Epithelial cell of esophagus (primary cell): Measurements from ENCODE around the gene SLC38A9.
"Not testable (repeated sequence)": the region's sequence is repeated elsewhere in the genome, so short reads cannot be mapped to it uniquely, and the experiment has no call there.

Source experiments
- DNase-seq: peaks from one replicate; pipeline ENCODE4 v3.0.0; 2010; ENCODE audit warnings: low read depth
- H3K4me3 ChIP-seq: 2 replicates; pipeline ENCODE4 v1.5.1; 2011; ENCODE audit warnings: mild to moderate bottlenecking, low read length, control low read depth
- CTCF ChIP-seq: IDR thresholded peaks from 2 replicates; pipeline ENCODE4 v1.5.1; 2011; ENCODE audit warnings: low read depth, mild to moderate bottlenecking, low read length, control low read depth, inconsistent platforms; ENCODE audit not compliant: insufficient read depth; ENCODE audit errors: missing control alignments

The SLC38A9 gene

GRCh38 chr5:55706230-55706629 is 5.9 kb downstream of the SLC38A9 start:
- TF ChIP-seq CTCF: no peak
- DNase-seq: no peak
- no peak overlapping the region for H3K4me3 ChIP-seq

- no peak overlapping the region for H3K4me3 ChIP-seq
- no peak for DNase-seq
- TF ChIP-seq CTCF: no peak
Measured at GRCh38 chr5:55702598-55703345, 9.4 kb downstream of the SLC38A9 start.

- H3K4me3 ChIP-seq: no peak overlapping the region
- TF ChIP-seq CTCF: no peak
- no peak for DNase-seq
Measured at GRCh38 chr5:55701462-55702103, 10.5 kb downstream of the SLC38A9 start.

- TF ChIP-seq CTCF: no peak
- H3K4me3 ChIP-seq: no peak overlapping the region
Measured at GRCh38 chr5:55700745-55701144, 11.4 kb downstream of the SLC38A9 start.

GRCh38 chr5:55699041-55699688 is 13.0 kb downstream of the SLC38A9 start:
- TF ChIP-seq CTCF: no peak
- no peak for DNase-seq
- no peak overlapping the region for H3K4me3 ChIP-seq

More at GRCh38 chr5:55700745-55701144, 11.4 kb downstream of the SLC38A9 start:
- DNase-seq: no peak

- not testable (repeated sequence) for DNase-seq, H3K4me3 ChIP-seq
Measured at GRCh38 chr5:55696704-55697103, 15.4 kb downstream of the SLC38A9 start.

GRCh38 chr5:55694152-55694830 is 17.8 kb downstream of the SLC38A9 start:
- peak; percentile 54 for TF ChIP-seq CTCF
- H3K4me3 ChIP-seq: no peak overlapping the region
- peak; percentile 45 for DNase-seq
